Naive thymus-derived CD4-positive, alpha-beta T cell (primary cell): ENCODE measurements around the gene ATP13A3. TPM values are rescaled to one million over a fixed set of nuclear protein-coding genes. Genes with fewer than 3 reads are reported as not detected.

Source experiments
- ATAC-seq: fragments of 150-1000 bp; cut with Tn5 transposase; 2 replicates; pipeline ENCODE4 v1.10.0; 2021; ENCODE audit warnings: mild to moderate bottlenecking, moderate library complexity
- CTCF ChIA-PET: fragments of 350-600 bp; sonication (Branson Sonifier 250); formaldehyde crosslinking; loops from one replicate; lab custom pipeline; 2021; ENCODE audit warnings: antibody characterized with exemption; lab: Charles Lee
- POLR2A ChIA-PET: fragments of 350-600 bp; sonication (Branson Sonifier 250); formaldehyde crosslinking; loops from one replicate; lab custom pipeline; 2021; ENCODE audit warnings: antibody characterized with exemption, inconsistent platforms; lab: Charles Lee
- DNase-seq, 9 donors: peaks; one replicate each; pipeline versions ENCODE4 v3.0.0 to v3.0.0-alpha.2; 2020 to 2022; ENCODE audit warnings: mixed read lengths in 1 of 9
- H3K27ac ChIP-seq: one replicate; pipeline ENCODE4 v1.7.0; 2013; ENCODE audit warnings: mild to moderate bottlenecking, low read depth, low read length, moderate library complexity
- H3K27me3 ChIP-seq, 2 donors: one replicate each; pipeline ENCODE4 v1.7.0; 2013; ENCODE audit warnings: low read length in 2 of 2, mild to moderate bottlenecking in 2 of 2, moderate library complexity in 2 of 2; ENCODE audit not compliant: control insufficient read depth in 2 of 2, insufficient read depth in 2 of 2
- H3K36me3 ChIP-seq, 3 experiments: 1 replicate in 2 of 3; 2 replicates in 1 of 3; pipeline ENCODE4 v1.7.0; 2013; ENCODE audit warnings: low read length in 3 of 3, mild to moderate bottlenecking in 3 of 3, moderate library complexity in 1 of 3; ENCODE audit not compliant: insufficient read depth in 3 of 3, control insufficient read depth in 2 of 3
- H3K4me1 ChIP-seq, 2 donors: one replicate each; pipeline ENCODE4 v1.7.0; 2013; ENCODE audit warnings: low read length in 2 of 2, mild to moderate bottlenecking in 2 of 2, moderate library complexity in 1 of 2; ENCODE audit not compliant: control insufficient read depth in 2 of 2, insufficient read depth in 2 of 2
- H3K4me3 ChIP-seq: 2 replicates; pipeline ENCODE4 v1.7.0; 2013; ENCODE audit warnings: mild to moderate bottlenecking, low read length
- H3K9me3 ChIP-seq, 3 experiments: 1 replicate in 2 of 3; 2 replicates in 1 of 3; pipeline ENCODE4 v1.7.0; 2013; ENCODE audit warnings: low read length in 3 of 3; ENCODE audit not compliant: control insufficient read depth in 2 of 3
- H3K27ac Mint-ChIP-seq, 9 donors: one replicate each; pipeline ENCODE4 v1.8.0; 2020 to 2022; ENCODE audit warnings: mixed read lengths in 9 of 9, mild to moderate bottlenecking in 8 of 9, moderate library complexity in 5 of 9, inconsistent platforms in 2 of 9
- H3K27me3 Mint-ChIP-seq, 5 donors: one replicate each; pipeline ENCODE4 v1.8.0; 2021 to 2022; ENCODE audit warnings: mixed read lengths in 5 of 5, mild to moderate bottlenecking in 1 of 5
- H3K36me3 Mint-ChIP-seq, 5 donors: one replicate each; pipeline ENCODE4 v1.8.0; 2020 to 2022; ENCODE audit warnings: mixed read lengths in 5 of 5, mild to moderate bottlenecking in 3 of 5, inconsistent platforms in 1 of 5
- H3K4me1 Mint-ChIP-seq, 7 donors: one replicate each; pipeline ENCODE4 v1.8.0; 2020 to 2022; ENCODE audit warnings: mixed read lengths in 7 of 7, mild to moderate bottlenecking in 3 of 7, inconsistent platforms in 1 of 7
- H3K4me3 Mint-ChIP-seq, 10 donors: one replicate each; pipeline ENCODE4 v1.8.0; 2020 to 2022; ENCODE audit warnings: mild to moderate bottlenecking in 10 of 10, mixed read lengths in 10 of 10, moderate library complexity in 6 of 10, inconsistent platforms in 2 of 10
- H3K9me3 Mint-ChIP-seq, 11 donors: one replicate each; pipeline ENCODE4 v1.8.0; 2020 to 2022; ENCODE audit warnings: mixed read lengths in 11 of 11, mild to moderate bottlenecking in 4 of 11, inconsistent platforms in 1 of 11, moderate library complexity in 1 of 11
- intact Hi-C, 2 donors: fragments of 100-400 bp; cut with micrococcal nuclease; formaldehyde crosslinking; loops; one replicate each; pipeline ENCODE4 v1.15.1; 2023
- polyA plus RNA-seq, 2 donors: library from polyadenylated mRNA; unstranded; fragments of 300-500 nt; fragmentation: Illumina TruSeq; gene quantifications; one replicate each; pipeline ENCODE4 v1.2.3, GENCODE V29; 2021
- total RNA-seq, 6 experiments: library from RNA in 5 of 6; stranded (reverse) in 5 of 6; gene quantifications; 1 replicate in 5 of 6; 2 replicates in 1 of 6; pipeline ENCODE4 v1.2.3 and lab custom pipeline; 2021 to 2026

The ATP13A3 gene
- total and polyA plus RNA-seq, 7 experiments from 2014 or later: 4.6 to 81.8 (median 46.7) TPM

DNA sequence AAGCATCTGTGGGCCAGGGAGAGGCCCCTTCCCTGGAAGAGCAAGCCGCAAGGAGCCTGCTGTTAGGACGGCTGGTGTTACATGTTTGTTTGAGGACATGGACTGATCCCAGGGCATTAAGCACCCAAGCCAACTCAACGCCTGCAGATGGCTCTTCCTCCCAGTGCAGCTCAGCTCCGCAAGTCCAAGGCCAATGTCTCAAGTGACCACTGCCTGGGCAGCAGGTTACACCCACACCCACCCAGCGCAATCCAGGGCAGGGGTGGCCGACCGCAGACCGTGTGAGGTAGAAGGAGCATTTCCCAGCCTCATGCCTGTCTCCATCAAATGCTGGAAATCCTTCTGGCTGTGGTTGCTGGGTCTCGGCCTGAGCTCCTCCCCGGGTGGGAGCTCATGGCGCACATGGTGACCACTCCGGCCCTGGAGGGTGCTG is 102.2 kb downstream of the ATP13A3 start:
- Mint-ChIP-seq H3K4me1 (peaks cover 0 to 6% (median 0%) of the 10 kb centered on the region in 7 donors), H3K9me3 (peaks cover 0 to 3% (median 0%) of the 10 kb centered on the region in 11 donors), H3K36me3 (peaks cover 0 to 13% (median 3%) of the 10 kb centered on the region in 5 donors), H3K27me3 (peaks cover 0 to 12% (median 0%) of the 10 kb centered on the region in 5 donors), H3K4me3 (no peak overlapping the region), H3K27ac (no peak overlapping the region)
- DNase-seq: no peak
- no peaks in the 10 kb centered on the region for H3K27me3 ChIP-seq
- intact Hi-C loops: no loop called here
- H3K4me3 ChIP-seq: no peak overlapping the region
- no peaks in the 10 kb centered on the region for H3K36me3 ChIP-seq
- ChIA-PET CTCF (no interaction called here), POLR2A (no interaction called here)
- H3K27ac ChIP-seq: no peak overlapping the region
- no peaks in the 10 kb centered on the region for H3K4me1 ChIP-seq
- ATAC-seq: no peak
- no peaks in the 10 kb centered on the region for H3K9me3 ChIP-seq

DNA sequence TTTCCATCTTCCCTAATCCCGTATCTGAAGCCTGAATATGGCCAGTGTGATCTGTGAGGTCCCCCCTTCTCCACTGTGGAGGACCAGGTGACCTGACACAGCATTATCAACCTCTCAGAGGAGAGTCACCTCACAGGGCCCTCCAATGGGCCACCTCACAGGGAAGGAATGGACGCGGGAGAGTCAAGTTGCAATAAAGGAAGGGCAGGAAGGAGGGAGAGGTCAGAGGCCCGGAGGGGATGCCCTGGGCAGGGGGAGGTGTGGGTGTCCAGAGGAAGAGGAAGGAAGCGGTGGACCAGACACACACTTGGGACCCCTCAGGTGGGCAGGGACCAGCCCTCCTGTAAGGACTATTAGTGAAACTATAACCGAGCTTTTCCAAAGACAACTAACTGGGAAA is 102.6 kb downstream of the ATP13A3 start:
- peaks cover 0 to 6% (median 0%) of the 10 kb centered on the region in 7 donors for H3K4me1 Mint-ChIP-seq
- H3K9me3 Mint-ChIP-seq: no peaks in the 10 kb centered on the region
- intact Hi-C loops: no loop called here
- ChIA-PET CTCF (no interaction called here), POLR2A (no interaction called here)
- peaks cover 0 to 9% (median 0%) of the 10 kb centered on the region in 5 donors for H3K36me3 Mint-ChIP-seq
- no peak for ATAC-seq
- H3K27me3 Mint-ChIP-seq: peaks cover 0 to 9% (median 0%) of the 10 kb centered on the region in 5 donors
- H3K4me1 ChIP-seq: no peaks in the 10 kb centered on the region
- no peaks in the 10 kb centered on the region for H3K9me3 ChIP-seq
- no peak overlapping the region for H3K27ac ChIP-seq
- no peak for DNase-seq
- H3K36me3 ChIP-seq: no peaks in the 10 kb centered on the region
- no peak overlapping the region for H3K27ac Mint-ChIP-seq
- no peak overlapping the region for H3K4me3 ChIP-seq
- no peaks in the 10 kb centered on the region for H3K27me3 ChIP-seq
- no peak overlapping the region for H3K4me3 Mint-ChIP-seq

DNA sequence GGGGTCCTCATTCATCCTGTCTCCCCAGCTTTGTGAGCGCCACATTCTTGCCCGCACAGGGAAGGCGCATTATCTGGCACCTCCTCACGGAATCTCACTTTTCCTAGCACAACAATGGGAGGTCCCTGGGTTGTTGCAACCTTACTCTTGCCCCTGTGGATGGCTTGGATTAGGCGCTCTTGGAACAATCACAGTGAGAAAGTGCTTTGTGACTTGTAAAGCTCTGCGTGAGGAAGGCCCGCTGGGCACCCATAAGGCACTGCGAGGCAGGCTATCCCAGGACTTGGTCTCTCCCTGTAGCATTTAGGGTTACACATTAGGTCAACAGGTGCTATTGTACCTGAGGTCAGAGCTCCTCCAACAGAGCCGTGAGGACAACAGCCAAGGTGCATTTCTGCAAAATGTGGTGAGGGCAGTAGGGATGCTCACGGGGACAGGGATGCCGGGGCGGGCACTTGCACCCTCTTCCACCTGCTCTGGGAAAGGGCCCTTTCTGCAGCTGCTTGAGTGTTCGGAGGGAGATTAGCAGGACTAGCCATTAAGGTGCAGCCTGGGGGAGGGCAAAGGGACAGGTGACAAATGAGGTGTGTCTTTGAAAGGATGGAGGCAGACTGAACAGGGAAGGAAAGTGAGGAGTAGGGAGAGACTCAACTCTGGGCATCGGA is 103.4 kb downstream of the ATP13A3 start:
- Mint-ChIP-seq H3K27ac (no peak overlapping the region), H3K36me3 (peaks cover 0 to 5% (median 0%) of the 10 kb centered on the region in 5 donors), H3K9me3 (no peaks in the 10 kb centered on the region), H3K4me1 (peaks cover 0 to 6% (median 0%) of the 10 kb centered on the region in 7 donors), H3K4me3 (no peak overlapping the region), H3K27me3 (peaks cover 0 to 9% (median 0%) of the 10 kb centered on the region in 5 donors)
- no peaks in the 10 kb centered on the region for H3K36me3 ChIP-seq
- ATAC-seq (no peak), DNase-seq (no peak)
- no peaks in the 10 kb centered on the region for H3K4me1 ChIP-seq
- no peak overlapping the region for H3K4me3 ChIP-seq
- no peaks in the 10 kb centered on the region for H3K9me3 ChIP-seq
- H3K27ac ChIP-seq: no peak overlapping the region
- ChIA-PET POLR2A (no interaction called here), CTCF (interaction anchor here (1.2 kb wide), 1 partner anchor 12 kb away, joined by 3 read pairs; no protein-coding TSS in a partner anchor)
- intact Hi-C loops: no loop called here
- H3K27me3 ChIP-seq: no peaks in the 10 kb centered on the region

DNA sequence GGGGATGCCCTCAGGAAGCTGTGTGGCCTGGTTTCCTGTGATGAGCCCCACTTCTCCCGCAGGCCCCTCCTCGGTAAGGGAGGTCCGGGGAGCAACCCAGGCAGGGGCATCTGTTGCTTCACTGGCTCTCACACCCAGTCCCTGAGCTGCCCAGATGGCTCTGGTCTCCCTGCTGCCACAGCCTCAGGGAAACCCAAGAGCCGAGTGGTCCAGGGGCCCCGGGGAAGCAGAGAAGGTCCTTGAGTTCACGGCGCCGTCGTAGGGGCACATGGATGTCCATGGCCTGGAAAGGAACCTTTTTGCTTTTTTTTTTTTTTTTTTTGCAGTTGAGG is 103.9 kb downstream of the ATP13A3 start:
- H3K27me3 Mint-ChIP-seq: peaks cover 0 to 9% (median 0%) of the 10 kb centered on the region in 5 donors
- no peak for ATAC-seq

DNA sequence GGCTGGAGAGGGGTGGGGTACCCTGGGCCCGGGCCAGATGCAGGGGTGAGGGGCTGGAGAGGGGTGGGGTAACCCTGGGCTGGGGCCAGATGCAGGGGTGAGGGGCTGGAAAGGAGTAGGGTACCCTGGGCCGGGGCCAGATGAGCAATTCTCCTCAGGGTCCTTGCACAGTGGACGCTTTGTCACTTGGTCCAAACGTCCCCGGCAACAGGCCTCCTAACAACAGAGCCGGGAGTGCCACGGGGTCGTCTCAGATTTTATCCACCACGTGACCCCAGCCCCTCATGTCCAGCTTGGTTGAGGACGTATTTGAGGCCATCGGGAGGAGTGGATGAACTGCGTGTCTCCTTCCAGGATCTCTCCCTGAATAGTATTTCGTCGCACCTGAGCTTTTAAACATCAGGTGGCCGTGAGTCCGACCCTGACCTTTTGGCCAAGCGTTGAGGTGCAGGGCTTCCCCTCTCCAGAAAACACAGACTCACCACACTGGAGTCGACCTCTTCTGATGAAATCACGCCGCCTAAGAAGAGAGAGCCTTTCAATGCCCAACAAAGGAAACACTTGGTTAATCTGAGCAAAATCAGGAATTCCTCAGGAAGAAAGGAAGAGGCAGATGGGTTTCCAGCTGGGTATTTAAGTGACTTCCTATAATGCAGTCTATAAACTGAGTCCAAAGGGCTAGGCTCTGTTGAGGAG is 104.5 kb downstream of the ATP13A3 start:
- H3K27me3 ChIP-seq: no peaks in the 10 kb centered on the region
- H3K4me1 ChIP-seq: no peaks in the 10 kb centered on the region
- intact Hi-C loops: no loop called here
- no peak overlapping the region for H3K27ac Mint-ChIP-seq
- H3K27ac ChIP-seq: no peak overlapping the region
- H3K9me3 ChIP-seq: no peaks in the 10 kb centered on the region
- no peak for DNase-seq
- no peaks in the 10 kb centered on the region for H3K9me3 Mint-ChIP-seq
- H3K4me3 ChIP-seq: no peak overlapping the region
- POLR2A ChIA-PET: no interaction called here
- no peak overlapping the region for H3K4me3 Mint-ChIP-seq
- H3K36me3 Mint-ChIP-seq: no peaks in the 10 kb centered on the region
- ATAC-seq: no peak
- peaks cover 0 to 7% (median 0%) of the 10 kb centered on the region in 5 donors for H3K27me3 Mint-ChIP-seq
- H3K36me3 ChIP-seq: no peaks in the 10 kb centered on the region
- CTCF ChIA-PET: interaction anchor here (1.2 kb wide), 1 partner anchor 13 kb away, joined by 3 read pairs; no protein-coding TSS in a partner anchor
- H3K4me1 Mint-ChIP-seq: no peaks in the 10 kb centered on the region

More for the DNA sequence above, 103.9 kb downstream of the ATP13A3 start:
- intact Hi-C loops: no loop called here
- no peak overlapping the region for H3K4me3 Mint-ChIP-seq
- no peaks in the 10 kb centered on the region for H3K36me3 ChIP-seq
- no peak overlapping the region for H3K27ac ChIP-seq
- peaks cover 0 to 4% (median 0%) of the 10 kb centered on the region in 7 donors for H3K4me1 Mint-ChIP-seq
- no peak overlapping the region for H3K27ac Mint-ChIP-seq
- CTCF ChIA-PET: interaction anchor here (1.2 kb wide), 1 partner anchor 13 kb away, joined by 3 read pairs; no protein-coding TSS in a partner anchor
- H3K9me3 ChIP-seq: no peaks in the 10 kb centered on the region
- H3K27me3 ChIP-seq: no peaks in the 10 kb centered on the region
- DNase-seq: no peak
- peaks cover 0 to 2% (median 0%) of the 10 kb centered on the region in 5 donors for H3K36me3 Mint-ChIP-seq
- no peaks in the 10 kb centered on the region for H3K9me3 Mint-ChIP-seq
- H3K4me3 ChIP-seq: no peak overlapping the region
- POLR2A ChIA-PET: no interaction called here
- no peaks in the 10 kb centered on the region for H3K4me1 ChIP-seq

DNA sequence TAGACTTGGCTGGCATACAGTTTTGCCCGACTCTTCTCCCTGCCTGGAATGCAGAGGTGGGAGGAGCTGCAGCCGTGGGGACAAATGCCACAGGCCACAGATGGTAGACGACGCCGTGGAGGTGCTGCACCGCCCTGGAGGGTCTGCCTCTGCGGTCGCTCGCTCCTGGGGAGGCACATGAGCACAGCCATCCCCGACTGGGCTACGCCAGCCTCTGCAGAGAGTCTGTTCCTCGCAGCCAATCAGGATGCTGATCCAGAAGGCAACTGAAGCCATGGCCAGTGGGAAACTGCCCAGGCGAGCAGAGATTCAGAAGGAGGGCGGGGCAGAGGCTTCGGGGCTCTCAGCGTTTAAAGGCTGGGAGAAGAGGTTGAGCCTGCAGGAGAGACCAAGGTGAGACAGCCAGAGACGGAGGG is 105.3 kb downstream of the ATP13A3 start:
- no peaks in the 10 kb centered on the region for H3K36me3 ChIP-seq
- ATAC-seq (no peak), DNase-seq (no peak)
- H3K27me3 ChIP-seq: no peaks in the 10 kb centered on the region
- no peak overlapping the region for H3K27ac ChIP-seq
- H3K9me3 ChIP-seq: no peaks in the 10 kb centered on the region
- H3K36me3 Mint-ChIP-seq: no peaks in the 10 kb centered on the region
- POLR2A ChIA-PET: no interaction called here
- no peak overlapping the region for H3K4me3 ChIP-seq
- H3K4me1 Mint-ChIP-seq: no peaks in the 10 kb centered on the region
- no peaks in the 10 kb centered on the region for H3K4me1 ChIP-seq
- CTCF ChIA-PET: no interaction called here
- no peak overlapping the region for H3K27ac Mint-ChIP-seq
- intact Hi-C loops: no loop called here
- no peaks in the 10 kb centered on the region for H3K9me3 Mint-ChIP-seq
- peaks cover 0 to 10% (median 0%) of the 10 kb centered on the region in 5 donors for H3K27me3 Mint-ChIP-seq
- H3K4me3 Mint-ChIP-seq: no peak overlapping the region
